ENCODE results near the gene YAE1.

DNA sequence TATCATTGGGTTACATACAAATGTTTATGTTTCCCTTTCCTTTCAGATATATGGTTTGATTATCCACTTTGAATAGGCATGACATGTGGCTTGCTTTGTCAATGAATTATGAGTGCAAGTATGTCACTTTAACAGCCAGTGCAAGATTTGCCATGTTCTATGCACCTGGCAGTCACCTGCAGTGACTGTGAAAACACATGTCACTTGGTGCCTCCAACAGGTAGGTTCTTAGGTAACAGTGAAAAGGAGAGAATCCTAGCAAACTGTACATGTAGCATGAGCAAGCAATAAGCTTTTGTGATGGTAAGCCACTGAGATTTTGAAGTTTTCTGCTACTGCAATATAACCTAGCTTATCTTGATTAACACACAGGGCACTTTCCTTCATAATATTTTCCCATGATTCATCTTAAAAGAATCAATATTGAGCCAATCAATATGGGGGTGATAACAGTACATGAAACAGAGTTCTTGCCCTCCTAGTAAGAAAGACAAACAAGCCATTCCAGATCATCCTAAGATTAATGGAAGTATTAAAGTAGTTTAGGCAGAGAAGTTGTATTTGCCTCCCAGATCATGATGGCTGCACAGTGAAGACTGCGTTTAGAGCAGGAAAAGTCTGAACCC is 49.3 kb downstream of the YAE1 start:
- TF ChIP-seq, protein P1, sequence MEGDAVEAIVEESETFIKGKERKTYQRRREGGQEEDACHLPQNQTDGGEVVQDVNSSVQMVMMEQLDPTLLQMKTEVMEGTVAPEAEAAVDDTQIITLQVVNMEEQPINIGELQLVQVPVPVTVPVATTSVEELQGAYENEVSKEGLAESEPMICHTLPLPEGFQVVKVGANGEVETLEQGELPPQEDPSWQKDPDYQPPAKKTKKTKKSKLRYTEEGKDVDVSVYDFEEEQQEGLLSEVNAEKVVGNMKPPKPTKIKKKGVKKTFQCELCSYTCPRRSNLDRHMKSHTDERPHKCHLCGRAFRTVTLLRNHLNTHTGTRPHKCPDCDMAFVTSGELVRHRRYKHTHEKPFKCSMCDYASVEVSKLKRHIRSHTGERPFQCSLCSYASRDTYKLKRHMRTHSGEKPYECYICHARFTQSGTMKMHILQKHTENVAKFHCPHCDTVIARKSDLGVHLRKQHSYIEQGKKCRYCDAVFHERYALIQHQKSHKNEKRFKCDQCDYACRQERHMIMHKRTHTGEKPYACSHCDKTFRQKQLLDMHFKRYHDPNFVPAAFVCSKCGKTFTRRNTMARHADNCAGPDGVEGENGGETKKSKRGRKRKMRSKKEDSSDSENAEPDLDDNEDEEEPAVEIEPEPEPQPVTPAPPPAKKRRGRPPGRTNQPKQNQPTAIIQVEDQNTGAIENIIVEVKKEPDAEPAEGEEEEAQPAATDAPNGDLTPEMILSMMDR (conservative IDR thresholded peaks at IDR 0.05): no peak
- TF ChIP-seq EZH2 (IDR thresholded peaks at IDR 0.05; ENCODE audit: low read depth): no peak

Measured in PC-9 (cell line).